Gastroesophageal sphincter (tissue), 4 donors: ENCODE measurements around the gene KBTBD6. TPM values are rescaled to one million over a fixed set of nuclear protein-coding genes. Genes with fewer than 3 reads are reported as not detected.

Experiments
- ATAC-seq: fragments of 150-250 bp; one replicate; pipeline ENCODE4 v1.9.1; 2016; ENCODE audit warnings: mild to moderate bottlenecking, moderate library complexity
- H3K27ac ChIP-seq, 4 donors: fragments of 200-600 bp; sonication (generic) in 3 of 4; 1 replicate in 3 of 4; 2 replicates in 1 of 4; pipeline ENCODE4 v1.5.1; 2016 to 2019
- H3K27me3 ChIP-seq: fragments of 200-600 bp; sonication (generic); one replicate; pipeline ENCODE4 v1.5.1; 2019
- H3K36me3 ChIP-seq, 2 donors: fragments of 200-600 bp; sonication (generic); one replicate each; pipeline ENCODE4 v1.5.1; 2019; ENCODE audit warnings: control low read depth in 1 of 2
- H3K4me1 ChIP-seq, 3 donors: fragments of 200-600 bp; sonication (generic); 1 replicate in 2 of 3; 2 replicates in 1 of 3; pipeline ENCODE4 v1.5.1; 2016 to 2019; ENCODE audit warnings: control low read depth in 2 of 3
- H3K4me3 ChIP-seq, 2 donors: fragments of 200-600 bp; sonication (generic); one replicate each; pipeline ENCODE4 v1.5.1; 2019; ENCODE audit warnings: mild to moderate bottlenecking in 1 of 2, moderate library complexity in 1 of 2
- H3K9me3 ChIP-seq, 3 donors: fragments of 200-600 bp; sonication (generic); one replicate each; pipeline ENCODE4 v1.5.1; 2017 to 2019; ENCODE audit warnings: control low read depth in 2 of 3
- CTCF ChIP-seq, 4 experiments: fragments of 200-600 bp in 2 of 4; fragments of 450-650 bp in 2 of 4; sonication (generic) in 1 of 4; IDR thresholded peaks; one replicate each; pipeline ENCODE4 v1.5.1; 2017 to 2019; ENCODE audit warnings: antibody characterized with exemption in 4 of 4, mild to moderate bottlenecking in 2 of 4, moderate library complexity in 2 of 4
- EP300 ChIP-seq: sonication (generic); formaldehyde crosslinking; IDR thresholded peaks from one replicate; pipeline ENCODE4 v1.6.1; 2017; ENCODE audit warnings: antibody characterized with exemption, mild to moderate bottlenecking
- POLR2A ChIP-seq, 2 donors: fragments of 450-650 bp; IDR thresholded peaks; one replicate each; pipeline ENCODE4 v1.6.1; 2017; ENCODE audit warnings: antibody characterized with exemption in 2 of 2, mild to moderate bottlenecking in 2 of 2, moderate library complexity in 1 of 2
- POLR2AphosphoS5 ChIP-seq: sonication (generic); formaldehyde crosslinking; IDR thresholded peaks from one replicate; pipeline ENCODE4 v1.6.1; 2017; ENCODE audit warnings: antibody characterized with exemption
- WGBS, 2 donors: methylation state at CpG; one replicate each; pipeline ENCODE4 v1.1.5; 2018; ENCODE audit warnings: low coverage in 1 of 2; 5-methylcytosine and 5-hydroxymethylcytosine counted together
- total RNA-seq, 4 donors: library from RNA; depleted of rRNA; stranded (reverse); fragments of >200 nt; gene quantifications; one replicate each; pipeline ENCODE4 v1.1.0, GENCODE V29; 2016

Gene KBTBD6
- total RNA-seq, 4 donors from 2014 or later, result 6.1 to 9.8 (median 8.7) TPM

- no peak overlapping the region for H3K27ac ChIP-seq
- H3K27me3 ChIP-seq, result no peaks in the 10 kb centered on the region
- H3K9me3 ChIP-seq, result peaks cover 0 to 22% (median 0%) of the 10 kb centered on the region in 3 donors
- no peak for ATAC-seq
- peaks cover 0 to 13% of the 10 kb centered on the region in 2 donors for H3K36me3 ChIP-seq
- WGBS, 2 donors, result 76% methylated on average over 4 of the region's 4 CpGs
- no peak overlapping the region for H3K4me3 ChIP-seq
- TF ChIP-seq POLR2A (IDR thresholded peaks at IDR 0.05) (no peak), EP300 (no peak), POLR2AphosphoS5 (no peak), CTCF (IDR thresholded peaks at IDR 0.05) (no peak)
- H3K4me1 ChIP-seq, result no peaks in the 10 kb centered on the region
These were observed 12.7 kb upstream of the KBTBD6 start for GRCh38 chr13:41145136-41145908.

GRCh38 chr13:41144576-41144975 lies 12.0 kb upstream of the KBTBD6 start:
- no peak for ATAC-seq
- WGBS, 2 donors, result 90% methylated on average over 2 of the region's 2 CpGs; no CpG with 5 or more reads in 1 of the 2 donors
- Histone ChIP-seq H3K4me3 (no peak overlapping the region), H3K36me3 (peaks cover 0 to 8% of the 10 kb centered on the region in 2 donors), H3K27ac (no peak overlapping the region), H3K9me3 (peaks cover 0 to 17% (median 0%) of the 10 kb centered on the region in 3 donors), H3K27me3 (no peaks in the 10 kb centered on the region), H3K4me1 (no peaks in the 10 kb centered on the region)
- TF ChIP-seq POLR2AphosphoS5 (no peak), CTCF (IDR thresholded peaks at IDR 0.05) (no peak), POLR2A (IDR thresholded peaks at IDR 0.05) (no peak), EP300 (no peak)

- H3K27ac ChIP-seq, result no peak overlapping the region
- TF ChIP-seq EP300 (no peak), POLR2A (IDR thresholded peaks at IDR 0.05) (no peak), POLR2AphosphoS5 (no peak), CTCF (IDR thresholded peaks at IDR 0.05) (no peak)
- no peaks in the 10 kb centered on the region for H3K36me3 ChIP-seq
- no peaks in the 10 kb centered on the region for H3K27me3 ChIP-seq
- WGBS, 2 donors, result 82 to 84% methylated on average over 3 of the region's 3 CpGs
- H3K4me1 ChIP-seq, result no peaks in the 10 kb centered on the region
- no peak overlapping the region for H3K4me3 ChIP-seq
- no peaks in the 10 kb centered on the region for H3K9me3 ChIP-seq
- no peak for ATAC-seq
These were observed 6.8 kb upstream of the KBTBD6 start for GRCh38 chr13:41139296-41139966.

GRCh38 chr13:41137951-41138350 lies 5.3 kb upstream of the KBTBD6 start:
- Histone ChIP-seq H3K9me3 (no peaks in the 10 kb centered on the region), H3K36me3 (no peaks in the 10 kb centered on the region), H3K4me1 (peaks cover 0 to 10% (median 5%) of the 10 kb centered on the region in 3 donors), H3K27ac (no peak overlapping the region), H3K27me3 (no peaks in the 10 kb centered on the region), H3K4me3 (no peak overlapping the region)
- no peak for TF ChIP-seq EP300
- no peak for TF ChIP-seq CTCF (IDR thresholded peaks at IDR 0.05)
- no peak for TF ChIP-seq POLR2A (IDR thresholded peaks at IDR 0.05)
- no peak for TF ChIP-seq POLR2AphosphoS5
- 90 to 100% methylated on average over 2 of the region's 2 CpGs for WGBS, 2 donors
- no peak for ATAC-seq
